ENCODE results near the gene HEBP1. TPM values are rescaled to one million over a fixed set of nuclear protein-coding genes. Genes with fewer than 3 reads are reported as not detected.

Gene HEBP1
- total and polyA plus RNA-seq, 4 donors, result 40.5 to 62.7 (median 53.7) TPM

GRCh38 chr12:12997156-12997555, 2.9 kb downstream of the HEBP1 start:
- H3K4me3 ChIP-seq, result no peak overlapping the region
- H3K27ac ChIP-seq (ENCODE audit: low read depth in 1 of 2, low read length in 1 of 2), result no peak overlapping the region
- DNase-seq, result no peak
- no peaks in the 10 kb centered on the region for H3K9me3 ChIP-seq (ENCODE audit: control insufficient read depth in 4 of 4, insufficient read depth in 3 of 4, low read length in 3 of 4)
- TF ChIP-seq, protein P1, sequence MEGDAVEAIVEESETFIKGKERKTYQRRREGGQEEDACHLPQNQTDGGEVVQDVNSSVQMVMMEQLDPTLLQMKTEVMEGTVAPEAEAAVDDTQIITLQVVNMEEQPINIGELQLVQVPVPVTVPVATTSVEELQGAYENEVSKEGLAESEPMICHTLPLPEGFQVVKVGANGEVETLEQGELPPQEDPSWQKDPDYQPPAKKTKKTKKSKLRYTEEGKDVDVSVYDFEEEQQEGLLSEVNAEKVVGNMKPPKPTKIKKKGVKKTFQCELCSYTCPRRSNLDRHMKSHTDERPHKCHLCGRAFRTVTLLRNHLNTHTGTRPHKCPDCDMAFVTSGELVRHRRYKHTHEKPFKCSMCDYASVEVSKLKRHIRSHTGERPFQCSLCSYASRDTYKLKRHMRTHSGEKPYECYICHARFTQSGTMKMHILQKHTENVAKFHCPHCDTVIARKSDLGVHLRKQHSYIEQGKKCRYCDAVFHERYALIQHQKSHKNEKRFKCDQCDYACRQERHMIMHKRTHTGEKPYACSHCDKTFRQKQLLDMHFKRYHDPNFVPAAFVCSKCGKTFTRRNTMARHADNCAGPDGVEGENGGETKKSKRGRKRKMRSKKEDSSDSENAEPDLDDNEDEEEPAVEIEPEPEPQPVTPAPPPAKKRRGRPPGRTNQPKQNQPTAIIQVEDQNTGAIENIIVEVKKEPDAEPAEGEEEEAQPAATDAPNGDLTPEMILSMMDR (IDR thresholded peaks at IDR 0.05; ENCODE audit: control extremely low read depth, extremely low read depth), result no peak
- no peak for ATAC-seq (ENCODE audit: insufficient read depth, low FRiP score)
- 47 to 49% methylated on average over 3 of the region's 3 CpGs for WGBS, 2 donors
- peaks cover 0 to 3% (median 0%) of the 10 kb centered on the region in 4 donors for H3K36me3 ChIP-seq (ENCODE audit: control insufficient read depth in 4 of 4, insufficient read depth in 4 of 4, low read length in 4 of 4)
- no peaks in the 10 kb centered on the region for H3K27me3 ChIP-seq (ENCODE audit: control insufficient read depth in 3 of 3, insufficient read depth in 3 of 3, low read length in 2 of 3)
- H3K9ac ChIP-seq (ENCODE audit: insufficient read depth in 1 of 2, low read length in 2 of 2), result no peak overlapping the region
- H3K4me1 ChIP-seq (ENCODE audit: control insufficient read depth in 5 of 5, insufficient read depth in 5 of 5, low read length in 5 of 5), result peaks cover 0 to 32% (median 9%) of the 10 kb centered on the region in 5 donors

- no peak for DNase-seq
- H3K27me3 ChIP-seq (ENCODE audit: control insufficient read depth in 3 of 3, insufficient read depth in 3 of 3, low read length in 2 of 3), result no peaks in the 10 kb centered on the region
- H3K36me3 ChIP-seq (ENCODE audit: control insufficient read depth in 4 of 4, insufficient read depth in 4 of 4, low read length in 4 of 4), result peaks cover 0 to 3% (median 0%) of the 10 kb centered on the region in 4 donors
- H3K9me3 ChIP-seq (ENCODE audit: control insufficient read depth in 4 of 4, insufficient read depth in 3 of 4, low read length in 3 of 4), result no peaks in the 10 kb centered on the region
- peaks cover 0 to 37% (median 7%) of the 10 kb centered on the region in 5 donors for H3K4me1 ChIP-seq (ENCODE audit: control insufficient read depth in 5 of 5, insufficient read depth in 5 of 5, low read length in 5 of 5)
- H3K9ac ChIP-seq (ENCODE audit: insufficient read depth in 1 of 2, low read length in 2 of 2), result no peak overlapping the region
- TF ChIP-seq, protein P1 (IDR thresholded peaks at IDR 0.05; ENCODE audit: control extremely low read depth, extremely low read depth), result no peak
- peak overlapping the region in 1 of 2 donors; percentile 29 for H3K27ac ChIP-seq (ENCODE audit: low read depth in 1 of 2, low read length in 1 of 2)
- no peak overlapping the region for H3K4me3 ChIP-seq
- 64 to 84% methylated on average over 3 of the region's 3 CpGs for WGBS, 2 donors
- no peak for ATAC-seq (ENCODE audit: insufficient read depth, low FRiP score)
Measured at GRCh38 chr12:12996209-12996608, 3.9 kb downstream of the HEBP1 start.

DNA sequence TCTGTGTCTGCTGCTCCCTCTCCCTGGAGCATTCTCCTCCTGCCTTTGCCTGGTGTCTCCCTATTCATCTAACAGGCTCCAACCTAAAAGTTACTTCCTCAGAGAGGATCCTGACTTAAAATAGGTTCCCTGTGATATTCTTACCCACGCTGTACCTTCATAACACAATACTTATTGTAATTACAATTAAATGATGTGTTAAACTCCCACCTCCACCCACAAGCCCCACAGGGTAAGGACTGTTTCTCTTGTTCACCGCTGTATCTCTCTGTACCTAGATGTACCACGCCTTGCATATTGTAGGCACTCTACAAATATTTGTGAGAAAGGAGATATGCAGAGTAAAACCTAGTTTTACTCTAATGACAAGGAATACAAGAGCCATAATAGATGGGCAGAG, 5.0 kb downstream of the HEBP1 start:
- peaks cover 0 to 31% (median 7%) of the 10 kb centered on the region in 5 donors for H3K4me1 ChIP-seq (ENCODE audit: control insufficient read depth in 5 of 5, insufficient read depth in 5 of 5, low read length in 5 of 5)
- DNase-seq (no peak), ATAC-seq (ENCODE audit: insufficient read depth, low FRiP score) (no peak)
- H3K9ac ChIP-seq (ENCODE audit: insufficient read depth in 1 of 2, low read length in 2 of 2), result no peak overlapping the region
- WGBS, 2 donors, result 92 to 98% methylated on average over 3 of the region's 3 CpGs
- H3K27ac ChIP-seq (ENCODE audit: low read depth in 1 of 2, low read length in 1 of 2), result no peak overlapping the region
- H3K36me3 ChIP-seq (ENCODE audit: control insufficient read depth in 4 of 4, insufficient read depth in 4 of 4, low read length in 4 of 4), result peaks cover 0 to 3% (median 0%) of the 10 kb centered on the region in 4 donors
- no peaks in the 10 kb centered on the region for H3K9me3 ChIP-seq (ENCODE audit: control insufficient read depth in 4 of 4, insufficient read depth in 3 of 4, low read length in 3 of 4)
- TF ChIP-seq, protein P1 (IDR thresholded peaks at IDR 0.05; ENCODE audit: control extremely low read depth, extremely low read depth), result no peak
- no peak overlapping the region for H3K4me3 ChIP-seq
- no peaks in the 10 kb centered on the region for H3K27me3 ChIP-seq (ENCODE audit: control insufficient read depth in 3 of 3, insufficient read depth in 3 of 3, low read length in 2 of 3)

GRCh38 chr12:12993367-12993766, 6.7 kb downstream of the HEBP1 start:
- DNase-seq (no peak), ATAC-seq (ENCODE audit: insufficient read depth, low FRiP score) (no peak)
- Histone ChIP-seq H3K27me3 (ENCODE audit: control insufficient read depth in 3 of 3, insufficient read depth in 3 of 3, low read length in 2 of 3) (no peaks in the 10 kb centered on the region), H3K36me3 (ENCODE audit: control insufficient read depth in 4 of 4, insufficient read depth in 4 of 4, low read length in 4 of 4) (peaks cover 4 to 9% (median 6%) of the 10 kb centered on the region in 4 donors), H3K4me1 (ENCODE audit: control insufficient read depth in 5 of 5, insufficient read depth in 5 of 5, low read length in 5 of 5) (peaks cover 0 to 22% (median 3%) of the 10 kb centered on the region in 5 donors), H3K9ac (ENCODE audit: insufficient read depth in 1 of 2, low read length in 2 of 2) (no peak overlapping the region), H3K4me3 (no peak overlapping the region), H3K27ac (ENCODE audit: low read depth in 1 of 2, low read length in 1 of 2) (peak overlapping the region in 1 of 2 donors; percentile 89), H3K9me3 (ENCODE audit: control insufficient read depth in 4 of 4, insufficient read depth in 3 of 4, low read length in 3 of 4) (no peaks in the 10 kb centered on the region)
- TF ChIP-seq, protein P1 (IDR thresholded peaks at IDR 0.05; ENCODE audit: control extremely low read depth, extremely low read depth), result no peak
- WGBS, 2 donors, result 93% methylated on average over 4 of the region's 4 CpGs
